CD14-positive monocyte (primary cell): Measurements from ENCODE around the gene GOLGA2. TPM values are rescaled to one million over a fixed set of nuclear protein-coding genes. Genes with fewer than 3 reads are reported as not detected.

Experiments used
- DNase-seq, 3 donors: peaks; one replicate each; pipeline ENCODE4 v3.0.0-alpha.2; 2011 to 2022
- H2AFZ ChIP-seq: 2 replicates; pipeline ENCODE4 v1.6.0; 2012; ENCODE audit warnings: mild to moderate bottlenecking, low read depth, low read length, inconsistent platforms; ENCODE audit not compliant: insufficient read depth, poor library complexity, severe bottlenecking
- H3K27ac ChIP-seq, 2 donors: 1 replicate in 1 of 2; 2 replicates in 1 of 2; pipeline ENCODE4 v1.5.1; 2012 to 2013; ENCODE audit warnings: low read length in 2 of 2, control low read depth in 1 of 2, inconsistent platforms in 1 of 2, low read depth in 1 of 2, mild to moderate bottlenecking in 1 of 2
- H3K27me3 ChIP-seq, 2 donors: one replicate each; pipeline versions ENCODE4 v1.6.0 to v1.6.1; 2011 to 2013; ENCODE audit warnings: low read length in 2 of 2; ENCODE audit not compliant: control insufficient read depth in 2 of 2, insufficient read depth in 2 of 2
- H3K36me3 ChIP-seq, 2 donors: replicated peaks in 1 of 2; 1 replicate in 1 of 2; 2 replicates in 1 of 2; pipeline versions ENCODE4 v1.5.1 to v1.6.1; 2012 to 2013; ENCODE audit warnings: low read length in 2 of 2, control low read depth in 1 of 2, inconsistent platforms in 1 of 2, mild to moderate bottlenecking in 1 of 2; ENCODE audit not compliant: insufficient read depth in 2 of 2, control insufficient read depth in 1 of 2
- H3K4me1 ChIP-seq, 2 donors: 1 replicate in 1 of 2; 2 replicates in 1 of 2; pipeline versions ENCODE4 v1.5.1 to v1.6.1; 2012 to 2013; ENCODE audit warnings: low read length in 2 of 2, control low read depth in 1 of 2, inconsistent platforms in 1 of 2, mild to moderate bottlenecking in 1 of 2, moderate library complexity in 1 of 2; ENCODE audit not compliant: insufficient read depth in 2 of 2, control insufficient read depth in 1 of 2
- H3K4me2 ChIP-seq: replicated peaks from 2 replicates; pipeline ENCODE3; 2012; ENCODE audit warnings: low read length, moderate library complexity, mild to moderate bottlenecking; ENCODE audit not compliant: poor library complexity, severe bottlenecking; ENCODE audit errors: extremely low read depth
- H3K4me3 ChIP-seq, 3 experiments: fragments of 200-600 bp in 1 of 3; sonication (generic) in 1 of 3; replicated peaks in 1 of 3; 1 replicate in 2 of 3; 2 replicates in 1 of 3; pipeline ENCODE4 v1.5.1; 2011 to 2013; ENCODE audit warnings: low read length in 3 of 3, mild to moderate bottlenecking in 3 of 3, control low read depth in 2 of 3, low read depth in 2 of 3, inconsistent platforms in 1 of 3, moderate library complexity in 1 of 3
- H3K79me2 ChIP-seq: 2 replicates; pipeline ENCODE4 v1.6.0; 2012; ENCODE audit warnings: mild to moderate bottlenecking, control low read depth, inconsistent platforms, low read length, moderate library complexity; ENCODE audit not compliant: insufficient read depth
- H3K9ac ChIP-seq: 2 replicates; pipeline ENCODE4 v1.6.0; 2017; ENCODE audit warnings: low read length, mild to moderate bottlenecking; ENCODE audit not compliant: insufficient read depth, poor library complexity, severe bottlenecking
- H3K9me3 ChIP-seq, 2 donors: replicated peaks in 1 of 2; 1 replicate in 1 of 2; 2 replicates in 1 of 2; pipeline versions ENCODE4 v1.5.1 to v1.6.1; 2012 to 2013; ENCODE audit warnings: low read length in 2 of 2, control low read depth in 1 of 2; ENCODE audit not compliant: control insufficient read depth in 1 of 2, insufficient read depth in 1 of 2
- H4K20me1 ChIP-seq: 2 replicates; pipeline ENCODE4 v1.6.0; 2012; ENCODE audit warnings: mild to moderate bottlenecking, low read length, control low read depth, moderate library complexity; ENCODE audit not compliant: insufficient read depth
- H3K27ac Mint-ChIP-seq, 7 donors: one replicate each; pipeline ENCODE4 v1.8.0; 2020; ENCODE audit warnings: mild to moderate bottlenecking in 7 of 7, mixed read lengths in 7 of 7, moderate library complexity in 6 of 7, inconsistent platforms in 2 of 7
- H3K27me3 Mint-ChIP-seq, 3 donors: one replicate each; pipeline ENCODE4 v1.8.0; 2021 to 2022; ENCODE audit warnings: low read depth in 3 of 3, mild to moderate bottlenecking in 3 of 3, mixed read lengths in 3 of 3, moderate library complexity in 3 of 3, inconsistent platforms in 1 of 3
- H3K36me3 Mint-ChIP-seq, 2 donors: one replicate each; pipeline ENCODE4 v1.8.0; 2020; ENCODE audit warnings: mixed read lengths in 2 of 2, inconsistent platforms in 1 of 2, mild to moderate bottlenecking in 1 of 2
- H3K4me1 Mint-ChIP-seq: one replicate; pipeline ENCODE4 v1.8.0; 2020; ENCODE audit warnings: mild to moderate bottlenecking, mixed read lengths
- H3K4me3 Mint-ChIP-seq, 2 donors: one replicate each; pipeline ENCODE4 v1.8.0; 2020; ENCODE audit warnings: mild to moderate bottlenecking in 2 of 2, mixed read lengths in 2 of 2, moderate library complexity in 1 of 2
- H3K9me3 Mint-ChIP-seq, 7 donors: one replicate each; pipeline ENCODE4 v1.8.0; 2020 to 2022; ENCODE audit warnings: mixed read lengths in 7 of 7, mild to moderate bottlenecking in 6 of 7, moderate library complexity in 6 of 7, inconsistent platforms in 2 of 7
- WGBS: methylation state at CpG from one replicate; pipeline ENCODE4 v1.1.5; 2013; ENCODE audit warnings: missing lambda C conversion rate; ENCODE audit not compliant: insufficient coverage; 5-methylcytosine and 5-hydroxymethylcytosine counted together
- intact Hi-C, 2 donors: fragments of 100-400 bp; cut with micrococcal nuclease; formaldehyde crosslinking; loops; one replicate each; pipeline versions ENCODE4 v1.15.0 to v1.15.1; 2023
- polyA plus RNA-seq, 3 donors: library from polyadenylated mRNA; depleted of rRNA in 1 of 3; unstranded in 2 of 3; stranded (reverse) in 1 of 3; fragments of 300-500 nt in 2 of 3; fragments of >200 nt in 1 of 3; fragmentation: Illumina TruSeq in 2 of 3; gene quantifications; 1 replicate in 2 of 3; 2 replicates in 1 of 3; pipeline ENCODE4 v1.2.3, GENCODE V29; 2012 to 2021
- TF ChIP-seq, protein P1 (sequence below): fragments of 200-600 bp; IDR thresholded peaks from one replicate; pipeline ENCODE4 v1.8.0; 2022; ENCODE audit warnings: antibody characterized with exemption, mild to moderate bottlenecking

Gene GOLGA2
- polyA plus RNA-seq, 3 donors, result 2.9 to 34.2 (median 4.6) TPM

DNA sequence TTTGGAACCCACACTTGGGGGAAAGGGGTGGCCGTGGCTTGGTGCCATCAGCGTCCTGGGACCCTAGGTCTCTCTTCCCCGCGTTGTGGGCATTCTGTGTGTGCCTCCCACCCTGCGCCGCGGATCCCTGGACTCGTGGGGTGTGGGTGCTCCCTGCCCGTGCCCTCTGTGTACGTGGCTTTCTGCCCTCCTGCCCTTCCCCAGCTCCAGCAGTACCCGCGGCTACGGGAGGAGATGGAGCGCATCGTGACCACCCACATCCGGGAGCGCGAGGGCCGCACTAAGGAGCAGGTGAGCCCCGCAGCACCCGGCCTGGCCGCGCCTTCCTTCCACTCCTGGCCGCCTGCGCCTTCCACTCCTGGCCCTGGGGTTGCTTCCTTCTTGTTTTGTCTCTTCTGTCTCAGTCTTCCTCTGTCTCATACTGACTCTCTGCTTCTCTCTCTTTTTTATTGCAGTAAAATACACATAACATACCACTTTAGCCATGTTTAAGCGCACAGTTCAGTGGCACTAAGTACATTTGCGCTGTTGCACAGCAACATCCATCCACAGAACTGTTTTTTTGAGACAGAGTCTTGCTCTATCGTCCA, 41.9 kb downstream of the GOLGA2 start:
- Mint-ChIP-seq H3K9me3 (peaks cover 0 to 3% (median 0%) of the 10 kb centered on the region in 7 donors), H3K4me1 (no peaks in the 10 kb centered on the region), H3K27ac (no peak overlapping the region), H3K4me3 (no peak overlapping the region), H3K27me3 (peaks cover 1 to 4% (median 2%) of the 10 kb centered on the region in 3 donors), H3K36me3 (no peaks in the 10 kb centered on the region)
- no peak for DNase-seq
- TF ChIP-seq, protein P1, sequence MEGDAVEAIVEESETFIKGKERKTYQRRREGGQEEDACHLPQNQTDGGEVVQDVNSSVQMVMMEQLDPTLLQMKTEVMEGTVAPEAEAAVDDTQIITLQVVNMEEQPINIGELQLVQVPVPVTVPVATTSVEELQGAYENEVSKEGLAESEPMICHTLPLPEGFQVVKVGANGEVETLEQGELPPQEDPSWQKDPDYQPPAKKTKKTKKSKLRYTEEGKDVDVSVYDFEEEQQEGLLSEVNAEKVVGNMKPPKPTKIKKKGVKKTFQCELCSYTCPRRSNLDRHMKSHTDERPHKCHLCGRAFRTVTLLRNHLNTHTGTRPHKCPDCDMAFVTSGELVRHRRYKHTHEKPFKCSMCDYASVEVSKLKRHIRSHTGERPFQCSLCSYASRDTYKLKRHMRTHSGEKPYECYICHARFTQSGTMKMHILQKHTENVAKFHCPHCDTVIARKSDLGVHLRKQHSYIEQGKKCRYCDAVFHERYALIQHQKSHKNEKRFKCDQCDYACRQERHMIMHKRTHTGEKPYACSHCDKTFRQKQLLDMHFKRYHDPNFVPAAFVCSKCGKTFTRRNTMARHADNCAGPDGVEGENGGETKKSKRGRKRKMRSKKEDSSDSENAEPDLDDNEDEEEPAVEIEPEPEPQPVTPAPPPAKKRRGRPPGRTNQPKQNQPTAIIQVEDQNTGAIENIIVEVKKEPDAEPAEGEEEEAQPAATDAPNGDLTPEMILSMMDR, result no peak
- H3K27me3 ChIP-seq, result no peaks in the 10 kb centered on the region
- H3K4me1 ChIP-seq, result no peaks in the 10 kb centered on the region
- H3K27ac ChIP-seq, result no peak overlapping the region
- H3K9ac ChIP-seq, result no peak overlapping the region
- no peaks in the 10 kb centered on the region for H3K9me3 ChIP-seq
- no peaks in the 10 kb centered on the region for H3K36me3 ChIP-seq
- intact Hi-C loops, result no loop called here
- H3K4me3 ChIP-seq, result no peak overlapping the region
- H3K79me2 ChIP-seq, result no peaks in the 10 kb centered on the region
- no peaks in the 10 kb centered on the region for H4K20me1 ChIP-seq
- 87% methylated on average over 28 of the region's 28 CpGs for WGBS
- H2AFZ ChIP-seq, result no peak overlapping the region
- H3K4me2 ChIP-seq, result no peak overlapping the region

DNA sequence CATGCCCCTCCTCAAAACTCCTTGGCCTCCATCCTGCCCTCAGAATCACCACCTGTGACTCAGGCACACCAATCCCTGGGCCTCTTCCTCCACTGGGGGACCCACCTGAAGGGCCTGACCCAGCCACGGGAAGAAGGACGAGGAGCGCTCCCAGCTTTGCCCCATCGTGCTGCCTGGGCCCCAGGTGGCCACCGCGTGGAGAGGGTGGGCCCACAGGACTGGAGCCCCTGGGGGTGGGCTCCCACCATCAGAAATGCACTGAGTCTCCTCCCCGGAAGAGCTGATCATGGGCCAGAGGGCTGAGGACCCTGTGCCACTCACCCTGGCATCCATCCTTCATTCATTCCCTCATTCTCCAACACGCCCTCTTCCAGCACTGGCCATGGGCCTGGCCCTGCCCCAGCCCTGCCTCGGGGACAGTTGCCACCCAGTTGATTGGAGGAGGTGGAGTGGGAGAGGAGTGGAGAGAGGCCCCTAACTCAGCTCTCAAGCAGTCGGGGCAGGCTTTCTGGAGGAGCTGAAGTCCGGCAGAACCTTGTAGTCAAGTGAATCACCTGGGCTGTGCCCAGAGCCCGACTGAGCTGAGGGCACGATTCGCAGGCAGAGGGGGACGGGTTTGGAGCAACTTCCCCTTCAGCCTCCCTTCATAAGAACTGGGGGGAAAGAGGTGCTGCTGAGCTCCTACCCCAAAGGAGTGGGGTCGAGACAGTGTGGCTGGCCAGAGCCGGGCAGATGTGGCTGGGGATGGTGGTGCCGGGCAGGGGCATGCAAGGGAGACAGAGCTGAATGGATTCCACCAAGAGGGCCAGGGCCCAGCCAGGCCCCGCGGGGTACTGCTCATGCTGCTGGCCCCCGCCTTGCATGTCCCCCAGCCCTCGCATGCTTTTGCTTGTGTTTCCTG, 43.0 kb downstream of the GOLGA2 start:
- Histone ChIP-seq H3K36me3 (no peaks in the 10 kb centered on the region), H3K27ac (no peak overlapping the region), H4K20me1 (no peaks in the 10 kb centered on the region), H3K9ac (no peak overlapping the region), H3K79me2 (no peaks in the 10 kb centered on the region), H3K9me3 (no peaks in the 10 kb centered on the region), H3K4me3 (no peak overlapping the region), H2AFZ (no peak overlapping the region), H3K4me2 (no peak overlapping the region), H3K4me1 (no peaks in the 10 kb centered on the region), H3K27me3 (no peaks in the 10 kb centered on the region)
- WGBS, result 90% methylated on average over 15 of the region's 22 CpGs
- no peak for DNase-seq
- Mint-ChIP-seq H3K4me3 (no peak overlapping the region), H3K36me3 (no peaks in the 10 kb centered on the region), H3K9me3 (peaks cover 0 to 3% (median 0%) of the 10 kb centered on the region in 7 donors), H3K4me1 (no peaks in the 10 kb centered on the region), H3K27ac (peak overlapping the region in 2 of 7 donors; percentile 21 to 50), H3K27me3 (peaks cover 1 to 4% (median 2%) of the 10 kb centered on the region in 3 donors)
- TF ChIP-seq, protein P1, result no peak
- intact Hi-C loops, result no loop called here
